ENCODE measurements around the gene MBD4. TPM values are rescaled to one million over a fixed set of nuclear protein-coding genes. Genes with fewer than 3 reads are reported as not detected.

Gene MBD4
- total RNA-seq, 1 donor from 2014 or later = 25.7 TPM

DNA sequence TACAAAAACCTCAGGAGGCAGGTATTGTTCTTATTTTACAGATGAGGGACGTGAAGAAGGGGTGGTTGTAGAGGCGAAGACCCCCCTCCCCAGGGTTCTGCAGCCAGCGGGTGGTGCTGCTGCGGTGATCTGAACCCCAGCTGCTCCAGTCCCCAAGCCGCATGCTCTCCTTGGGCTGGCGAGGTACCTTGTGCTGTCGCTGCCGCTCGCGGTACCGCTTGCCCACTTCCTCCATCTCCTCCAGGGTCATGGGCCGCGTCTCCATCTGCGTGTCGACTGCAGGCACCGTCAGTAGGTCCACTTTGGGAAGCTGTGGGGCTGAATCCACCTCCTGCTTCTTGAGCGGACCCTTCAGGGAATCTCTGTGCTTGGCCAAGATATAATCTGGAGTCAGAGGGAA, 28.8 kb downstream of the MBD4 start:
- no peak for DNase-seq (ENCODE audit: low read depth)
- TF ChIP-seq, protein P1, sequence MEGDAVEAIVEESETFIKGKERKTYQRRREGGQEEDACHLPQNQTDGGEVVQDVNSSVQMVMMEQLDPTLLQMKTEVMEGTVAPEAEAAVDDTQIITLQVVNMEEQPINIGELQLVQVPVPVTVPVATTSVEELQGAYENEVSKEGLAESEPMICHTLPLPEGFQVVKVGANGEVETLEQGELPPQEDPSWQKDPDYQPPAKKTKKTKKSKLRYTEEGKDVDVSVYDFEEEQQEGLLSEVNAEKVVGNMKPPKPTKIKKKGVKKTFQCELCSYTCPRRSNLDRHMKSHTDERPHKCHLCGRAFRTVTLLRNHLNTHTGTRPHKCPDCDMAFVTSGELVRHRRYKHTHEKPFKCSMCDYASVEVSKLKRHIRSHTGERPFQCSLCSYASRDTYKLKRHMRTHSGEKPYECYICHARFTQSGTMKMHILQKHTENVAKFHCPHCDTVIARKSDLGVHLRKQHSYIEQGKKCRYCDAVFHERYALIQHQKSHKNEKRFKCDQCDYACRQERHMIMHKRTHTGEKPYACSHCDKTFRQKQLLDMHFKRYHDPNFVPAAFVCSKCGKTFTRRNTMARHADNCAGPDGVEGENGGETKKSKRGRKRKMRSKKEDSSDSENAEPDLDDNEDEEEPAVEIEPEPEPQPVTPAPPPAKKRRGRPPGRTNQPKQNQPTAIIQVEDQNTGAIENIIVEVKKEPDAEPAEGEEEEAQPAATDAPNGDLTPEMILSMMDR (conservative IDR thresholded peaks at IDR 0.05; ENCODE audit: low read depth, low read length) = no peak
- H3K4me3 ChIP-seq (ENCODE audit: low read depth, low read length) = no peak overlapping the region

DNA sequence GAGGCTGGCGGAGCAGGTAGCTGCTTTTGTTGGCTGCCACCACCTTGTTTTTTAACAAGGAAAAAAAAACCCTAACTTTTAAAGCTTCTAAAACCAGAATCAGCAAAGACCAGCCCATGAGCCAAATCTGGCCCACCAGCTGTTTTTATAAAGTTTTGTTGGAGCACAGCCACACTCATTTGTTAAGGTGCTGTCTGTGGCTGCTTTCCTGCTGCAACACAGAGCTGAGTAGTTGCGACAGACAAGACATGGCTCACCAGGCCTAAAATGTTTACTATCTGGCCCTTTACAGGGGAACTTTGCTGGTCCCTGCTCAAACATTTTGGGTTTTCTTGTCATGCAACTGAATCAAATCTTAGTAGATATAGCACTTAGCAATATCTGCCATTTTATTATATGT, 30.2 kb downstream of the MBD4 start:
- H3K4me3 ChIP-seq (ENCODE audit: low read depth, low read length) = no peak overlapping the region
- DNase-seq (ENCODE audit: low read depth) = no peak
- TF ChIP-seq, protein P1 (conservative IDR thresholded peaks at IDR 0.05; ENCODE audit: low read depth, low read length) = no peak

DNA sequence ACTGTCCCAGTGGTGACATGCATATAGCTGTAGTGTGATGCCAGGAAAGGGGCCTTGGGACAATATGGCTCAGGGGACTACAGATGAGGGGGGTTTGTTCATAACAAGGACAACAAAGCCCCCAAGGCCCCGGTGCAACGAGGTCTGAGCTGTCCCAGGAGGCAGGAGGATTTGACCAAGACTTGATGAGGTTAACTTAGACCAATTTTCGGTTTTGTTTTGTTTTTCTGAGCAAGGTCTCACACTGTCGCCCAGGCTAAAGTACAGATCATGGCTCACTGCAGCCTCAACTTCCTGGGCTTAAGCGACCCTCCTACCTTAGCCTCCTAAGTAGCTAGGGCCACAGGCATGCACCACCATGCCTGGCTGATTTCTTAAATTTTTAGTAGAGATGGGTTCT, 35.1 kb downstream of the MBD4 start:
- TF ChIP-seq, protein P1 (conservative IDR thresholded peaks at IDR 0.05; ENCODE audit: low read depth, low read length) = no peak
- no peak overlapping the region for H3K4me3 ChIP-seq (ENCODE audit: low read depth, low read length)
- DNase-seq (ENCODE audit: low read depth) = no peak

GRCh38 chr3:129404130-129404529, 35.6 kb downstream of the MBD4 start:
- H3K4me3 ChIP-seq (ENCODE audit: low read depth, low read length) = no peak overlapping the region
- TF ChIP-seq, protein P1 (conservative IDR thresholded peaks at IDR 0.05; ENCODE audit: low read depth, low read length) = no peak
- no peak for DNase-seq (ENCODE audit: low read depth)

- TF ChIP-seq, protein P1 (conservative IDR thresholded peaks at IDR 0.05; ENCODE audit: low read depth, low read length) = no peak
- no peak for DNase-seq (ENCODE audit: low read depth)
- no peak overlapping the region for H3K4me3 ChIP-seq (ENCODE audit: low read depth, low read length)
These were observed 36.3 kb downstream of the MBD4 start for GRCh38 chr3:129403450-129403849.

DNA sequence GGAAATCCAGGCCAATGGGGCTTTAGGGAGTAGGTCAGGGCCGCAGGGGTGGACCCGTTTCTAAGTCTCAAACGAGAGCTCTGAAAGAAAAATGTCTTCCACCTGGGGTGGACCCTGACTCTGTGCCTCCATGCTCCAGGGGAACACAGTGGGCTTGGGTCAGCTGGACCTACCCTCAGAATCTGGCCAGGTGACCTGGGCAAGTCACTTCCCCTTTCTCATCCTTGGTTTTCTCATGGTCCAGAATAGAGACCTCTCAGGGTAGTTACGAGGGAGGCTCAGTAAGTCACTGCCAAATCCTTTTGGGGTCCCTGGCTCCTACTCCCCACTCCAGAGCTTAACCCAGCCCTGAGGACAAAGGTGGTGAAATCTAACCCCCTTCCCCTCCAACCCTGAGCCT, 37.1 kb downstream of the MBD4 start:
- DNase-seq (ENCODE audit: low read depth) = no peak
- TF ChIP-seq, protein P1 (conservative IDR thresholded peaks at IDR 0.05; ENCODE audit: low read depth, low read length) = no peak
- H3K4me3 ChIP-seq (ENCODE audit: low read depth, low read length) = no peak overlapping the region

GRCh38 chr3:129402210-129402609, 37.5 kb downstream of the MBD4 start:
- H3K4me3 ChIP-seq (ENCODE audit: low read depth, low read length) = no peak overlapping the region
- no peak for DNase-seq (ENCODE audit: low read depth)
- TF ChIP-seq, protein P1 (conservative IDR thresholded peaks at IDR 0.05; ENCODE audit: low read depth, low read length) = no peak
